GM21717 (cell line): ENCODE results near the gene C1orf198.

Source experiments
- ATAC-seq: cut with Tn5 transposase; IDR thresholded peaks from one replicate; pipeline ENCODE4 v1.9.1; 2021; ENCODE audit warnings: mild to moderate bottlenecking, moderate library complexity; ENCODE audit not compliant: unreplicated experiment

C1orf198 gene

DNA sequence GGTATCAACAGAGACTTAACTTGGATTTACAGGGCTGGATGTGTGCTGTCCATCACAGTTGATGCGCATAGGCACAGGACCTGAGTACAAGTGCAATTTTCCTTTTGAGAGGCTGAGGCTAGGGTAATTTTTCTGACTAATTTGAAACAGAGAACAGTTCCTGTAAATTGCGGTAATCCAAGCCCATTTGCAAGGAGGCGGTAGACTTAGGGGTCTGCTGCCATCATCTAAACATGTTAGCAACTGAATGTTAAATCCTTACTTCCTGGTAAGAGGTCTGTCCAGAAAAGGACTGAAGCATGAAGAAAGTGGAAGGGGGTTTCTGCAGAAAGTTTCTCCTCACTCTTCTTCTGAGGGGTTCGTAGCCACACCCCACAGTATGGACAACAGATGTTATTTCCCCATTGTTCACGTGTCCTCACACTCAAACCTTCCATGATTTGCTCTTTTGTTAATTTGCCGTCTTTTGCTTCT lies 23.7 kb upstream of the C1orf198 start:
- peak; percentile 69 for ATAC-seq

DNA sequence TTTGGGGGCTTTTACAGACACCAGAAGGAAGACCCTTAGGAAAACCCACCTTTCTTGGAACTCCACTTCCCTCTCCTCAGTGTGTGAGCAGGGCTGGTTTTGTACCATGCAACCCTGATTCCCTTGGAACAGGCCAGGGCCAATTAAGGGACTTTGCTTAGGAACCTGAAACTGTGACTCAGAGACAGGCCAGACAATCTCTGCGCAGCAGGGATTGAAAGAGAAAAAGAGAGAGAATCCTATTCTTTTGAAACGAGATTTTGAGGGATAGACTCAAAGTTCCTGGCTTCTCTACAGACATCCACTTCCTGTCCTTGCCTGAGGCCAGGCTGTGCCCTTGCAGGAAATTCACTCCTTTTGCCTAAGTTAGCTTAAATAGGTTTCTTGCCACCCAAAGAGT lies 23.1 kb upstream of the C1orf198 start:
- no peak for ATAC-seq

GRCh38 chr1:230884646-230885045 lies 16.3 kb upstream of the C1orf198 start:
- no peak for ATAC-seq

DNA sequence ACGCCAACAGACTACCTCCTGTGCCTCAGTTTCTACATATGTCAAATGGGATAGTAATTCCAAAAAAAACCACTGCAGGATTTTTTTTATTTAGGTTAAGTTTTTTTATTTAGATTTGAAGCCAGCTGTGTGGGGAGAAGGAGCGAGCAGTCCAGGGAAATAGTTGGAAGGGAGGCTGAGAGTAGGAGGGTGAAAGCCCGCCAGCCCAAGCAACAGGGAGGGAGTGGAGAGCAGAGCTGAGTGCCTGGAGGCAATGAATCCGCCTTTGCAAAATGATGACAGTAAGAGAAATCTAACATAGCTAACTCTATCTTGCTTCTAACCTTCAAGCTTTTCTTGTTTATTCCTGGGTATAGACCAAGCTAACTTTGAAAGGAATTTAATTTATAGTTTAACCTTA lies 15.6 kb upstream of the C1orf198 start:
- ATAC-seq: no peak

GRCh38 chr1:230879778-230880177 lies 11.5 kb upstream of the C1orf198 start:
- ATAC-seq: no peak

GRCh38 chr1:230878591-230878990 lies 10.3 kb upstream of the C1orf198 start:
- ATAC-seq: no peak

- ATAC-seq: no peak
These were observed 9.7 kb upstream of the C1orf198 start for GRCh38 chr1:230877924-230878590.

DNA sequence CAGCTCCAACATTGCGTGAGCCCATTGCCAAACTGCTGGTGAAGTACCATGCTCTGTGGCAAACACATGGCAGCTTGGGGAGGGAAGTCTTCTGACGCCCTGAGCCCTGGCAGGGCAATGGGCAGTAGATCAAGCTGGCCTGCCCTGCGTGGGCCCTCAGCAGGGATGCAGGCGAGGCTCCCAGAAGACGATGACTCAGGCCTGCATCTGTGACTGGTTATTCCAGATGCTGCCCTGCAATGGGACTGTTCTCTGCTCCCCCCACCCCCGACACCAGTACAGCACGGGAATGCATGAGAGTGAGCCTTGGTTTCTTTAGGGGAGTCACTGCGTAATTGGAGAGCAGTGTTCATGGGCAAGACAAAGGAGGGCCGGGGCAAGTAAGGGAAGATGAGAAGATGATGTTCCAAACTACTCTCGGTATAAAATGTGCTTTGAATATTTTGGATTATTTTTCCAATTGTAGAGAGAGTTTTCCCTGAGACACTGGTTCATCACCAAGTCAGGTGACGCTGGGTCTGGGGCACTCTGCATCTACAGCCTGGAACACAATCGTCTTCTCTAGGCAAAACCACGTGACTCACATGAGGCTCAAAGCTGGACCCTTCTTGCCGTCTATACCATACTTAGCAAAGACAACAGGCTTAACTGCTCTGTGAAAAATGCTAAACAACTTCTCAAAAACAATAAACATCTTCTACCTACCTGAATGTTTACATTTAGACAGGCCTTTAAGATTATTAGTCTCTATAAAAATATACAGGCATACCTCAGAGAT lies 9.0 kb upstream of the C1orf198 start:
- no peak for ATAC-seq

- ATAC-seq: no peak
These were observed 8.3 kb upstream of the C1orf198 start for GRCh38 chr1:230876660-230877059.

DNA sequence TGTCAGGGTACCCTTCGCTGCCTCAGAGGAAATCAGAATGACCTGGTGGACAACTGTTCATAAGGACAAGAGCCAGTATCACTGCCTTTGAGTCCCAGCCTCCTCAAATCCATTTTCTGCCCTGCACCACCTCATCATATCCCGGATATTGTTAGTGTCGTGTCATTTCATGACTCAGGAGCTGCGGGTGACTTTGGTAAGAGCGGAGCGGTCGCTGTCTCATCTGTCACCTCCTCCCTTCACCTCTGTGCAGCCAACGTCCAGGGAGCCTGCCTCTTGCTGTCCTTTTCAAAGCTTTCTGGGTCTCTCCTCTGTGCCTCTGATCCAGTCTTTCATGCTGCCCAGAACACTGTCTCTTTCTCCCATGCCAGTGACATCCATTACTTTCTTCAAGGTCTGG lies 7.0 kb upstream of the C1orf198 start:
- ATAC-seq: no peak

DNA sequence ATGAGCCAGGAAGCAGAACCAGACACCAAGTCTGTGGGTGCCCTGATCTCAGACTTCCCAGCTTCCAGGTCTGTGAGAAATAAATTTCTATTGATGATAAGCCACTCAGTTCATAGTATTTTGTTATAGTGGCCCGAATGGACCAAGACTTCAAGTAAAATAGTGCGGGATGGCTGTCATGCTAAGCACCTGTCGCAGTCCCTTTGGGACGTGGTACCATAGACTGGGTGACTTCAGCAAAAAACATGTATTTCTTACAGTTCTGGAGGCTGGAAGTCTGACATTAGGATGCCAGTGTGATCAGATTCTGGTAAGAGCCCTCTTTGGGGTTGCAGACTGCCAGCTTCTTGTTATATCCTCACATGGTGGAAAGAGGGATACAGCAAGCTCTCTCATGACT lies 2.6 kb upstream of the C1orf198 start:
- ATAC-seq: no peak

- no peak for ATAC-seq
These were observed 1.2 kb upstream of the C1orf198 start for GRCh38 chr1:230869500-230869899.

DNA sequence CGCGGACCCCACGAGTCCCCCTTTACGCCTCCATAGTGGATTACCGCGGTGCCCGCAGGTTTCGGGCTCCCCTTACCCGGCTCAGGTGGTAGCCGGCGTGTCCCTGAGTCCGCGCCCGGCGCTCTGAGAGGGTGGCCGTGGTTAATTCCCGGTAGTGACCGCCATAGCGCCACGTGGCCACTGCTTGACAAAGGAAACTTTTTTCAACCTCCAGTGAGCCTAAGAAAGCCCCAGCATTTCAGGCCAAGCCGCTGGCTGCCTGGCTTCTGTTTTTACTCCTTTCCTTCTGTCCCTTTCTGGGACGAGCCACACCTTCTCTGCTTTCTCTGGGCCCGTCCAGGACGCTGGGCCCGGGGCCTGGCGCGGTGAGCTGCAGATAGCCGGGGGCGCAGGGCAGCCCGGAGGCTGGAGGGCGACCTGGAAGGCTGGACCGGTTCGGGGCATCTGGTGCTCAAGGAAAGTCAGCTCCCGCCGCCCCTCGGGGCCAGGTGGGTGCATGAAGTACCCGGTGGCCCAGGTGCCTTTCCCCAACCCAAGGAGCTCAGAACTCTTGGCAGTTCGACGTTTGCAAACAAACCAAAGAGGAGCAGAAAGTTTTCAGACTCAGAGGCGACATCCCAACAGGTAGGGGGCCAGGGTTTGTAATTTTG lies 540 bp upstream of the C1orf198 start:
- peak; percentile 49 for ATAC-seq

- ATAC-seq: no peak
These were observed 1.0 kb downstream of the C1orf198 start for GRCh38 chr1:230867101-230867902.

DNA sequence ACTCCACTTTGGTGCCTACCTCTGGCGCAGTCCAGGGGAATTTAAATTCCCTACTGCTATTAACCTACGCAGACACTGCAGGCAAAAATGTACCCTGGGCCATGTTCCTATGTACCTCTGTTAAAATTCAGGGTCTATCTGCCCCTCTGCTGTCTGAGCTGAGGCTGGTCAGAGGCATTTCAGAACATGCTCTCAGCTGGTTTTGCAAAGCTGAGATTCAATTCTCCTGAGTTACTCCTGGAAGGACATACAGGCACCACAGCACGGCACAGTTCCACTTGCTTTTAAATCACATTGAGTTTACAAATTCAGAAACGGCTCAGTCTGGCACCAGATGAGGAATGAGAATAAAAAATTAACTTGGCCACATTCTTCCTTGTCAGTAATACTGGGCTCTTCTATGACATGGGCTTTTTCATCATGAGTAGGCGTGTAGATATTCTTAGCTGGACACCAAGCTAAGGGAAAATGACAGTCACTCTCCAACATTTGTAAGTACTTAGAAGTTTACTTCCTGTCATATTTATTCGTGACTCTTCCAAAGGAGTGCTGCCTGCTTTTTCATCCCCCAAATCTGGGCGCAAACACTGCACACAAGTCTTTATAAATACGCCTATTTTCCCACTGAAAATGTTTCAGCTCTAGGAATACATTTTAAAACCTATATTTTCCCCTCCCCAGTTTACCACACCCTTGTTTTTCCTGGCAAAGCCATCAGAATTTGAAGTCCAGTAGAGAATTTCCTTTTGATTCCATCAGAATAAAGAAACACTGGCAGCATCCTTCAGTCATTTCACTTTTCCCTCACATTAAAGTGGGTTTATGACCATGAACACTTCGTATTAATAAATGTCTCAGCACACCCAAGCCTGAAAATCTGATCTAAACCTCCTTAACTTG lies 1.9 kb downstream of the C1orf198 start:
- ATAC-seq: no peak

DNA sequence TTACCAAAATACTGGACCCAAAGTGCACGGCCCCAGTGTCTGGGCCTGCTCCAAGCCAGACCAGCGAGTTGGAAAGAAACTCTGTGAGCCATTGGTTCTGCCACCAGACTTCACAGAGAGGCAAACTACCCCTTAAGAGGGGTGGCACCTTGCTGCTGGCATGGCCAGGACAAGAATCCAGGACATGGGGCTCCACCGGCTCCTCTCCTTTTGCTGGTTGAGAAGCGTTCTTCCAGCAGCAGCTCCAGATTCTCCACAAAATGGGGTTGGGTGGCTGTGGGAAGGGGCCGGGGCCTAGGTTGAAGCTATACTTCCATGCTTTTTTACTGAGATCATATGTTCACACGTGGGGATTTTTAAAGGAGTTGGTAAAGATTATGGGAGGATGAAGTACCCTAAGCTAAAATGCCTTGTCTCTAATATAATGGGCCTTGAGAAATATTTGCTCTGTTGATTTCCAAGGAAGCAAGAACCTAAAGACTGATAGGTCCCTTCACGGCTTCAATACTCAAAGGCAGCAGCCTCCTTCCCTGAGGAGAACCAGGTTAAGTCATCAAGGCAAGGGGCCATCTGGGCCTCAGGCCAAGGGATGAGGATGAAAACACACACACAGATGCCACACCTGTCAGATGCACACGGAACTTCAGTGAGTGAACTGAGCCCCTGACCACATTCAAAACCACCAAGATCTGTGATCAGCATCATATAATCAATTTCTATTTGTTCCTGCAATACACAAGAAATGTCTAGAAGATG lies 3.1 kb downstream of the C1orf198 start:
- ATAC-seq: no peak

DNA sequence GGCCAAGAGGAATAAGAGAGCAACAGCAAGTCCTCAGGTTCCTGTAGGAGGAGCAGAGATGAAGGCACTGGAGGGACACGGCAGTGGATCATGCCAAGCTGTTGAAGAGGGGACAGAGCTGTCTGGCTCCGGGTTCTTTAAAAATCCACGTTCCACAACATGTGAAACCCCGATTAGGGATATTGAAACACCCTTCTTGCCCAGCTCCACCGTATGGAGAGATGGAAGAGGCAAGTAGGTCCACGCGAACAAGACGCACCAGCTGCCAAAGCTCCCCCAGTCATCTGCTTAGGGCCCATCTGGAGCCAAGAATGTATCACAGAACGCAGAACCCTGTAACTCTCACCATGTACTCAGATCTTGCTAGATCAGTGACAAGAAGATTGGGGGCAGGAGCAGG lies 3.9 kb downstream of the C1orf198 start:
- no peak for ATAC-seq

GRCh38 chr1:230863449-230863848 lies 4.9 kb downstream of the C1orf198 start:
- ATAC-seq: no peak

- ATAC-seq: no peak
These were observed 6.2 kb downstream of the C1orf198 start for GRCh38 chr1:230861970-230862595.
